ENCODE data around the gene TSPAN9.

The TSPAN9 gene

DNA sequence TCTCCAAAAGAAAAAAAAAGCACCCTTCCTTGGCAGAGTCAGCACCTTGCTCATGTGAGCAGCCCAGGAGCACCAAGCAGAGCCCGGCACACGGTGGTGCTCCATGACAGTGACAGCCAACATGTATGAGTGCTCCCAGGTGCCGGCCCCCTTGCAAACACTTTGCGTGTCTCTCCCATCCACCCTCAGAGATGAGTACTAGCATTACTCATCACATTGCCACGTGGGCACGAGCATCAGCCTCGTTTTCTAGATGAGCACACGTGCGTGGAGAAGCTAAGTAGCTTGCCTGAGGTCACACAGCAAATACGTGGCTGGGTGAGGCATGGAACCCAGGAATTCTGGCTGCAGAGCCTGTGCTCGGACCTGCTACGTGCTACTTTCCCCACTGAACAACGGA lies 235.9 kb downstream of the TSPAN9 start:
- DNase-seq (ENCODE audit: low read depth), result peak; percentile 77
- no peak overlapping the region for H3K4me3 ChIP-seq (ENCODE audit: low read length)
- no peak for TF ChIP-seq CTCF (conservative IDR thresholded peaks at IDR 0.05; ENCODE audit: low read length)

DNA sequence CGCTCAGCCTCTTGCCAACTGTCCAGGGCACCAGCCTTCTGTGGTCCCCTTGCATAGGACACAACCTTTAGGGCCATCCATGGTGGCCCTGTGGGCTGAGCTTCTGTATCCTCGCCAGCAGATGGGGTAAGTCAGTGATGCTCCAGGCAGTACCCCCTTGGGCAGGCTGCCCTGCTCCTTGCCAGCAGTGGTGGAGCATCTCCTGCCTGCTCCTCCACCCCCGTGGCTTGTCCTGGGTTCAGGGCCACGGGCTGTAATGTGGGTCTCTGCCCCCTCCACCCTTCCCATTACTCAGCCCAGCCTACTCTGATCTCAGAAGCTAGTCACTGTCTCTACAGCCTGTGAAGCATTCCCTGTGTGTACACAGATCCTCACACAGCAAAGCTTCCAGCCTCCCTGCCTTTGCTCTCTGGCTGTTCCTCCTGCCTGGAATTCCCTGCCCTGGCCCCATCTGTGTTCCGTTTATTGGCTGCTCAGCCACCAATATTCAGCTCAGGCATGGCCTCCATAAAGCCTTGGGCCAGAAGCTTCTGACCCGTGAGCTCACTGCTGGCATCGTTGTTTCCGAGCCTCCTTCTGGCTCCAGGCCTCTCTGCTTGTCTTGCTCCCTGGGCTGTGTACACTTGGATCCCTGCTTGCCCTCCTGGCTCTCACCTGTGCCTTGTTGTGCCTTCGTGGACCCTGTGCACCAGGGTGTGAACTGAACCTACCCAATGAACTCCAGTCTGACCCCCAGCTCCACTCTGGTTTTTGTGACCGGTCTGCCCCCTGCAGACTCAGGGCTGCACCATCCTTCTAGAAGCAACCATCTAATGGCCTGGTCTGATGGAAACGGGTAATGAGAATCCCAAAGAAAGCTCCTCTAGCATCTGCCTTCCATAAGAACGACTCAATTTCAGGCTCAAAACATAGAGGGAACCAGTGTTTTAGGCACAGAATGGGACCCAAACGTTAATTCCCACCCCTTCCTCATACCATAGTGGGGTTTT lies 236.8 kb downstream of the TSPAN9 start:
- peak; percentile 13 for DNase-seq (ENCODE audit: low read depth)
- no peak overlapping the region for H3K4me3 ChIP-seq (ENCODE audit: low read length)
- TF ChIP-seq CTCF (conservative IDR thresholded peaks at IDR 0.05; ENCODE audit: low read length), result peak; percentile 41

- DNase-seq (ENCODE audit: low read depth), result peak; percentile 48
- TF ChIP-seq CTCF (conservative IDR thresholded peaks at IDR 0.05; ENCODE audit: low read length), result no peak
- H3K4me3 ChIP-seq (ENCODE audit: low read length), result no peak overlapping the region
Measured at GRCh38 chr12:3315201-3315661, 238.1 kb downstream of the TSPAN9 start.

DNA sequence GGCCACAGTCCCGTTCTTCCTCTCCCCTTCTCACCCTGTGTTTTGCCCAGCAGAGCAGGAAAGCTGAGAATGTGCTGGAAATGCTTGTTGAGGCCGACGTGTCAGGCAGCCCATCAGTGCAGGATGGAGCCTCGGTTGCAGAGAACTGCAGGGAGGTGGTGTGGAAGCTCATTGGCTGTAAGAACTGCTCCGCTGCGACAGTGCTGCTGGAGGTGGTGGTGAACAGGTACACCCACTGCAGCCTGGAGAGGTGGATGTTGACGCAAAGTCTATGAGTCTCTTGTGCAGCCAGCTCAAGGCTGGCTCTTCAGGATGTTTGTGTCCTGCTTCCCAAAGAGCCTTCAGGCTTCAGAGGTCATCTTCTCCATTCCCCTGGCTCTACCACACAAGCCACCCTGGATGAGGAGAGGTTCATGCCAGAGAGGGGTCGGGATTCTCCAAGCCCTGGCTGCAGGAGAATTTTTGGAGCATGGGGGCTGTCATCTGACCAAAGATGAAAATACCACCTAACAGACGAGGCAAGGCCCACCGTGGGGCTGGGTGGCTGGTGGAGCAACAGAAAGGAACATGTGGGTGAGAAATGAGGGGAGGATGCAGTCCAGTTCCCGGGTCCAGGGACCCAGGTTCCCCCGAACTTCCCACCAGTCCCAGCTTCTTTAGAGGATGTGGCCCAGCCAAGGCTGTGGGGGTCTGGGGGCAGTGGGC lies 239.7 kb downstream of the TSPAN9 start:
- TF ChIP-seq CTCF (conservative IDR thresholded peaks at IDR 0.05; ENCODE audit: low read length), result no peak
- DNase-seq (ENCODE audit: low read depth), result no peak
- no peak overlapping the region for H3K4me3 ChIP-seq (ENCODE audit: low read length)

- no peak overlapping the region for H3K4me3 ChIP-seq (ENCODE audit: low read length)
- no peak for DNase-seq (ENCODE audit: low read depth)
- no peak for TF ChIP-seq CTCF (conservative IDR thresholded peaks at IDR 0.05; ENCODE audit: low read length)
Measured at GRCh38 chr12:3317481-3317815, 240.3 kb downstream of the TSPAN9 start.

DNA sequence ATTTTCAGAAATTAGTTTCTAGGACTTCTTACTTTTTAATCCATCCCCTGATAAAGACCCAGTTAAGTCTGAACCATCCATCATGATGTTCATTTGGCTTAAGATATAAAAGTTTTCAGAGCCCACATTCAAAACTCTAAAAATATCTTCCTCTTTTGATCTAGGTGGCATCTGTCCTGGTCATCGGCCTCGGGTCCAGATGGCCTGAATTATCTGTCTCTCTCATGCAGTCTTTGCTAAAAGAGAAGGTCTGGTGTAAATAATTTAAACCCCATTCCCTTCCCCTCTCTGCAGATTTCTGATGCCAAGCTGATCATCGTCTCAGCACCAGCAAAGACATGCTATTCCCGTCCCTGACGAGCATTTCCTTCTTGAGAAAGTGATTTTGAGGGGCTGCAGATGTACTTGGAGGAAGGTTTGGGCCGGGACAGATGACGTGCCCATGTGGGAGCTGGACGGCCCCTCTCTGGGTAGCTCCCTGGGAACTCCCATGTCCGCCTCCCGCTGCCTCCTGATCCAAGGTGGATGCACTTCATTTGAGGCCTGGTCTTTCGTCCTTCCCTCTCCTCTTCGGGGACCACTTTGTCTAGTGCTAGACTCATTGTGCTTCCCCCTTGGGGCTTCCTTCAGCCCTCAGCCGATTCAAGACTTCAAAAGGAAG lies 240.8 kb downstream of the TSPAN9 start:
- H3K4me3 ChIP-seq (ENCODE audit: low read length), result no peak overlapping the region
- DNase-seq (ENCODE audit: low read depth), result no peak
- TF ChIP-seq CTCF (conservative IDR thresholded peaks at IDR 0.05; ENCODE audit: low read length), result no peak

Measured in AG10803 (cell line).